Heart left ventricle (tissue), 11 donors: ENCODE results near the gene FKBP6. TPM values are rescaled to one million over a fixed set of nuclear protein-coding genes. Genes with fewer than 3 reads are reported as not detected.

Experiments used
- polyA plus RNA-seq, 2 donors: library from polyadenylated mRNA; stranded (reverse); fragments of 200-250 nt; gene quantifications; one replicate each; pipeline ENCODE4 v1.2.3, GENCODE V29; 2013
- total RNA-seq, 9 donors: library from RNA; depleted of rRNA in 2 of 9; stranded (reverse); fragments of >200 nt in 2 of 9; fragmentation: NEBNext Ultra II Directional in 3 of 9; extraction: Animal tissue kit (Norgen Biotek cat#: 25700) in 3 of 9; gene quantifications; one replicate each; pipeline versions ENCODE4 v1.1.0 to v1.2.4, GENCODE V29; 2016 to 2023
- donor health status: ischemic (EF 13 %, LVEDD 7.1; RV severe dilation, severe dysfunction).
- donor health status: healthy with polysubstance abuse.
- donor health status: DM: no; HTN: yes; CAD: no.
- donor health status: DM: no; HTN: no; CAD: no.
- donor health status: ischemic (EF 25% LVEDD 5.7; RV mildly dilated, moderate dysfunction).
- donor health status: healthy.
- donor health status: DM: yes; HTN: yes; CAD: no.
- donor health status: PGD.
- donor health status: nonischemic (EF 23%, LVEDD 6.1; RV moderate dilation, normal function).

The FKBP6 gene
- total and polyA plus RNA-seq, 11 donors: not detected

Other genes with a start within 250 kb of the FKBP6 start
- not detected for gene SPDYE9, start 242.1 kb upstream of the FKBP6 start, total RNA-seq
- not detected for gene SPDYE9, start 242.1 kb upstream of the FKBP6 start, polyA plus RNA-seq
- gene NSUN5, start 19.3 kb upstream of the FKBP6 start, total RNA-seq: 10 to 100 TPM; 12.0 to 24.2 (median 15.2) TPM
- gene NSUN5, start 19.3 kb upstream of the FKBP6 start, polyA plus RNA-seq: 10 to 100 TPM; 14.6 to 39.4 TPM
- under 1 TPM in 3 of 9 donors, not detected in 6; 0.31 to 0.72 (median 0.35) TPM for gene TRIM50, start 79 bp upstream of the FKBP6 start, total RNA-seq
- gene TRIM50, start 79 bp upstream of the FKBP6 start, polyA plus RNA-seq: under 1 TPM; 0.08 to 0.15 TPM
- under 1 TPM in 6 of 9 donors, not detected in 3; 0.12 to 0.48 (median 0.28) TPM for gene FZD9, start 105.6 kb downstream of the FKBP6 start, total RNA-seq
- under 1 TPM; 0.15 to 0.82 TPM for gene FZD9, start 105.6 kb downstream of the FKBP6 start, polyA plus RNA-seq
- gene BAZ1B, start 194.1 kb downstream of the FKBP6 start, total RNA-seq: 10 to 100 TPM; 30.1 to 45.0 (median 41.5) TPM
- gene BAZ1B, start 194.1 kb downstream of the FKBP6 start, polyA plus RNA-seq: 10 to 100 TPM; 19.0 to 31.5 TPM
- gene BCL7B, start 229.5 kb downstream of the FKBP6 start, total RNA-seq: 100 to 1,000 TPM in 2 of 9 donors, 10 to 100 TPM in 7; 63.2 to 182 (median 77.9) TPM
- 10 to 100 TPM; 65.3 to 88.8 TPM for gene BCL7B, start 229.5 kb downstream of the FKBP6 start, polyA plus RNA-seq